GM19099 (cell line): ENCODE results near the gene PTH2.

Experiments used
- POLR2A ChIP-seq: IDR thresholded peaks from 3 replicates; pipeline ENCODE4 v1.6.1; 2011; ENCODE audit warnings: low read depth; ENCODE audit not compliant: insufficient read length; ENCODE audit errors: extremely low read depth

PTH2 gene

GRCh38 chr19:49440439-49441209 lies 17.4 kb upstream of the PTH2 start:
- no peak for TF ChIP-seq POLR2A

DNA sequence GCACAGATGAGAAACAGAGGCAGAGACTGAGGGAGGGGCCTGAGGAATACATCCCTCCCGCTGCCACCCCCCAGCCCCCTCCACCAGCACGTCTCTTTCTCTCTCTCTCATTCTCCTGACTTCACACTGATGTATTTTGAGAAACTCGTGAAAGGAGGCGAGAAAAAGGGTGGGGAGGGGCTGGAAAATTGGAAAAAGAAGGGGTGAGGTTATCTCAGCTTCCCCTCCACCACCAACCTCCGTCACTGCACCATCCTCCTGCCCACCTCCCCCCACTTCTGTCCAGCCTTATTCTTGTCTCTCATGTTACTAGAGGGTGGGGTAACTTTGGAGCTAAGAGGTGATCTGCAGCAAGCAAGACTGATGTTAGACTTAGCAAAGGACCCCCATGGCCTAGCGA lies 16.6 kb upstream of the PTH2 start:
- TF ChIP-seq POLR2A = no peak

- TF ChIP-seq POLR2A = no peak
Observed at GRCh38 chr19:49438261-49438660, 15.0 kb upstream of the PTH2 start.

DNA sequence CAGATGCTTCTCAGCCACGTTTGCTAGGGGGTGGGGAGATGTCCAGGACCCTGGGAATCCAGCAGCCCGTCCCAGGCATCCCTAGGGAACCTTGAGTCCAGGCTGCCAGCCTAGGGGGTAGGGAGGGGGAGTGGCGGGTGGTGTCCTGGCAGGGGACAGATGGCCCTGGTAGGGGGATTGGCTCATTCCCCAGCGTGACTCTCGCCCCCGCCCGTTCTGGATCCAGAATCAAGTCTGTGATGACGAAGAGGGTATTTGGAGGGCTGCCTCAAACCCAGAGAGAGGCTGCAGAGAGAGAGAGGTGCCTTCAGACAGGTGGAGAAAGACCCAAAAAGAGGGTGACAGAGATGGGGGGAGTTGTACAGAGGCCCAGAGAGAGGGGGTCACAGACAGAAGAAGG lies 14.0 kb upstream of the PTH2 start:
- TF ChIP-seq POLR2A = no peak

GRCh38 chr19:49436381-49437017 lies 13.3 kb upstream of the PTH2 start:
- TF ChIP-seq POLR2A = no peak

GRCh38 chr19:49435670-49436069 lies 12.4 kb upstream of the PTH2 start:
- TF ChIP-seq POLR2A = no peak

DNA sequence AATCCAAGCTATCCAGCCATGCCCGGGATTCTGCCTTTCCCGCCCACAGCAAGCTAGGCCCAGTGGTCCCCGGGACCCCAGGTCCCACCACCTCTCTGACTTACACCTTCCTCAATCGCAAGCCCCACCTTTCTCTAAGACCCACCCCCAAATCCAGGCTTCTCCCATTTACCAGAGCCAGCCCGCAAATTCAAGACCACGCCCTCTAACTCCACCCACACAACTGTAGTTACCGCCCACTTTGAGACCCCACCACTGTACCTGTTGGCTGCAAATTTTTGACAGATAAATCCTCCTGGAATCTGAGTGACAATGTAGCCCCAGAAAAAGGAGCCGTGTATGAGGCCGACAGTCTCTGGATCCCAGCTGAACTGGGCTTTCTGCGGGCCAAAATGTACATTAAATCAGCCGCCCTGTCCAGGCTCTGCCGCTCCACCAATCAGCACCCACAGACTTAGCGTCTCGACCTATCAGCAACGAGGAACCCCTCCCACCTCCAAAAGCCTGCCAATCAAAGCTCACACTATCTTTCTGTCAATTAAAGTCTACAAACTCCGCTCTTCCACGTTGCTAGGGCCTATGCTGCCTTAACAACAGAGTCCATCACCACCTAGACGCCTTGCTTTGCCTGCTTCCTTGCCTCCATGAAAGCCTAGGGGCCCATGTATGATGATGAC lies 11.8 kb upstream of the PTH2 start:
- no peak for TF ChIP-seq POLR2A

DNA sequence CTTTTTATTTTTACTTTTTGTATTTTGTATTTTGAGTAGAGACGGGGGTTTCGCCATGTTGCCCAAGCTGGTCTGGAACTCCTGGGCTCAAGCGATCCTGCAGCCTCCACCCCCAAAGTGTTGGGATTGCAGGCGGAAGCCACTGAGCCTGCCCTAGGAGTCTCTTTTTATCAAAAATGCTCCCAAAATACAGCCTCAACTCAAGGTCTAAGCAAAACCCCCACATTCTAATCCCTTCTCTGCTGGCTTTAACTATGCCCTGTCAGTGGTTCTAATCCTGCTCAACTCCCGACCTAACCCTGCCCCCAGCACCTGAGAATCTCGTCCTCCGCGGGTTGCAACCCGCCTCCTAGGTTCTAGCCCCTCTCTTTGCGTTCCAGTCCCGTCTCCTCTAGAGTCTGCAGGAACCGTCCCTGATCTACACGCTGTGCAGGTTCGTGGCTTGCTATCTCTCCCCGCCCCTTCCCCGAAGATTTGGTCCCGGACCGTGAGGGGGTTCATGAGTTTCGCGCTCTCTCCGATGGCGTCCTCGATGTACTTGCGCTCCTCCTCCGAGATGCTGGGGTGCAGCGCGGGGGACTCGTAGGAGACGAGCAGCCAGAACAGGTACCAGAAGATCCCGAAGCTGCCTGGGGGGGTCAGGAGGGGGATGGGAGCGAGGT lies 10.1 kb upstream of the PTH2 start:
- TF ChIP-seq POLR2A = no peak

DNA sequence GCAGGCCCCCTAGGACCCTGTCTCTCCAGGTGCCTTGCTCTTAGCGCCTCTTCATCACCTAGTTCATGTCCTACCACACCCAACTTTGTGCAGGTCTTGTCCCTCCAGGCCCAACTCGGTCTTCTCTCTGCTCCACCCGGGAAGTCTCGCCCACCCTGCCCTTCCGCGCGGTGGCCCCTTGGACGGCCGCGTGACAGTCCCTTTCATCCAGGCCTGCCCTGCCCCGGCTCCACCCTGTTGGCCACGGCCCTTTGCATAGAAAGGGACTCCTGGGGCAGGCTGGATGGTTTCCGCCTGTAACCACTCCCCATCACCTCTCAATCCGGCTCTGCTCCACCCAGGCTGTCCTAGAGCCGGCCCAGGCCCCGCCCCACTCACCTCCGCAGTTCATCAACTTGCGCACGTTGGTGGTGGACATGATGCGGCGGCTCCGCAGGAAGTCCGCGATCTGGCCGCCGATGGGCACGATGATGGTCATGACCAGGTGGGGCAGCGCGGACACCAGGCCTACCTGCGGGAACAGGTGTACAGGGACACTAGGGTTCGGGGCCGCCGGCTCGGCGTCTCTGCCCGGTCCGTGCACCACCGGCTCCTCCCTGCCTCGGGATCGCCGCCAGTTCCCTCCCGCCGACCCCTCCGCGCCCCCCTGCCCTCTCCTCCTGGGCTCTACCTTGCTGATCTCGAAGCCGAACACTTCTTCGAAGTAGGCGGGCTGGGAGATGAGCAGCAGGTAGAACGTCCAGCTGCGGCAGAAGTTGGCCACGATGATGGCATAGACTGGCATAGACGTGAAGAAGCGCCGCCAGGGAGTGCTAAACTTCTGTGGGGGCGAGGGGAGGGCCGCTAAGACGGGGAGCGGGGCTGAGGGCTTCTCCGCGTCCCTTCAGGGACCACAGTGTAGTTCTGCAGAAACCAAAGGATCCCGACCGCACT lies 9.2 kb upstream of the PTH2 start:
- no peak for TF ChIP-seq POLR2A

DNA sequence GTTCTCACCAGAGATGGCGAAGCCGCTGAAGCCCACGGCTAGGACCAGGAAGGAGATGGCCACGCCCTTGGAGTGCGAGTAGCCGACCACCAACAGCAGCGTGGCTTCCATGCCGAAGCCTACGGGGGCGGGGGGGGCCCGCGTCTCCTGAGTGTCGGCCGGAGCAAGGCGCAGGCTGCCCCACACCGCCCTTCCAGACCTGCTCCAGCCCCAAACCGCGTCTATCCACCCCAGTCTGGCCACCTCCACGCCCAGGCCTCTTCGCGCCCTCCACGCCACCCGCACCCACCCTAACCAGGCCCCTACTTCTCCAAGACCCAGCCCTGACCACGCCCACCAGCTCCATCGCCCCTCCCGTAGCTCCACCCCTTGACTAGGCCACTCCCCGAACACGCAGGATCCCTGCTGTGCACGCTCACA lies 8.1 kb upstream of the PTH2 start:
- no peak for TF ChIP-seq POLR2A

DNA sequence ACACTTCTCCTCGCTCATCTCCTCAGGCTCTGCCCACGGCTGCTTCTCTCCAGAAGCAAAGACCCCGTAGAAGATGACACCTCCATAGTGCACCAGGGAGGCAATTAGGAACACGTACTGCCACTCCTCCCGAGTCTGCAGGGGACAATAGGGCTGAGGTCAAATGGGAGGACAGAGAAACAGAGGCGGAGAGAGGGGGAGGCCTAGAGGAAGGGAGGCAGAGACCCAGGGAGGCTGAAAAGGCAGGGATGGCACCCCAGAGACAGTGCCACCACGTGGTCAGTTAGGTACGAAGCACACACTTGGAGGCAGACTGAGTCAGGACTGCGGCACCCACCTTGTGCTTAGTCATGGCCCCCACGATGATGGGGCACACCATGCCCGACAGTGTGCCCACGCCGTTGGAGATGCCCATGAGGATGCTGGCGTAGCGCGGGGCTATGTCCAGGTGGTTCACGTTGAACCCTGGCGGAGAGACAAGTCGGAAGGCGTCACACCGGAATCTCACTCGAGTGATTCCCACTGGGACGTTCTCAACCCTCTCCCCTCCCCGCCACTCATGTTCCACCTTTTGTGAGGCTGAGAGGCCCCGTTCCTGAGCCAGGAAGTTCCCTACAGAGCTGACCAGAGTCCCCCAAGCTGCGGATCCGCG lies 7.6 kb upstream of the PTH2 start:
- no peak for TF ChIP-seq POLR2A

- TF ChIP-seq POLR2A = no peak
Observed at GRCh38 chr19:49430172-49430677, 7.0 kb upstream of the PTH2 start.

- no peak for TF ChIP-seq POLR2A
Observed at GRCh38 chr19:49428547-49429451, 5.6 kb upstream of the PTH2 start.
